ENCODE data around the gene PPP4R3A.

GRCh38 chr14:91410771-91411536, 99.2 kb downstream of the PPP4R3A start:
- TF ChIP-seq ZFP3 (tag by site-specific recombination; IDR thresholded peaks at IDR 0.05; ENCODE audit: low read depth) = no peak
- TF ChIP-seq MZF1 (tag by site-specific recombination; IDR thresholded peaks at IDR 0.05; ENCODE audit: borderline replicate concordance) = no peak
- no peak for TF ChIP-seq ZEB2 (tag by site-specific recombination; IDR thresholded peaks at IDR 0.05)
- TF ChIP-seq CTCF (tag by site-specific recombination; IDR thresholded peaks at IDR 0.05) = no peak
- TF ChIP-seq ZNF184 (tag by site-specific recombination; IDR thresholded peaks at IDR 0.05) = no peak
- no peak for TF ChIP-seq ZNF138 (tag by site-specific recombination; IDR thresholded peaks at IDR 0.05; ENCODE audit: borderline replicate concordance)
